ENCODE results near the gene DSCAML1.

DSCAML1 gene

GRCh38 chr11:117717485-117718314 is 79.3 kb downstream of the DSCAML1 start:
- H3K4me1 ChIP-seq (ENCODE audit: control insufficient read depth, insufficient read depth, low read length), result peaks cover 42% of the 10 kb centered on the region
- H3K4me3 ChIP-seq (ENCODE audit: low read depth, low read length), result no peak overlapping the region

GRCh38 chr11:117716521-117717440 is 80.2 kb downstream of the DSCAML1 start:
- no peak overlapping the region for H3K4me3 ChIP-seq (ENCODE audit: low read depth, low read length)
- peaks cover 38% of the 10 kb centered on the region for H3K4me1 ChIP-seq (ENCODE audit: control insufficient read depth, insufficient read depth, low read length)
- H3K9ac ChIP-seq (ENCODE audit: low read length), result no peak overlapping the region
- H3K27me3 ChIP-seq (ENCODE audit: control insufficient read depth, insufficient read depth, low read length), result peaks cover 3% of the 10 kb centered on the region
- H3K9me3 ChIP-seq (ENCODE audit: control insufficient read depth, insufficient read depth, low read depth, low read length), result no peaks in the 10 kb centered on the region
- no peaks in the 10 kb centered on the region for H3K36me3 ChIP-seq (ENCODE audit: control insufficient read depth, insufficient read depth, low read length)
- H3K27ac ChIP-seq (ENCODE audit: low read depth, low read length), result no peak overlapping the region

More at GRCh38 chr11:117717485-117718314, 79.3 kb downstream of the DSCAML1 start:
- Histone ChIP-seq H3K9ac (ENCODE audit: low read length) (no peak overlapping the region), H3K9me3 (ENCODE audit: control insufficient read depth, insufficient read depth, low read depth, low read length) (no peaks in the 10 kb centered on the region), H3K27ac (ENCODE audit: low read depth, low read length) (no peak overlapping the region), H3K36me3 (ENCODE audit: control insufficient read depth, insufficient read depth, low read length) (no peaks in the 10 kb centered on the region), H3K27me3 (ENCODE audit: control insufficient read depth, insufficient read depth, low read length) (peaks cover 3% of the 10 kb centered on the region)

GRCh38 chr11:117715801-117716200 is 81.2 kb downstream of the DSCAML1 start:
- H3K36me3 ChIP-seq (ENCODE audit: control insufficient read depth, insufficient read depth, low read length), result no peaks in the 10 kb centered on the region
- no peak overlapping the region for H3K9ac ChIP-seq (ENCODE audit: low read length)
- H3K27me3 ChIP-seq (ENCODE audit: control insufficient read depth, insufficient read depth, low read length), result peaks cover 4% of the 10 kb centered on the region; the same call in 1 of the 2 replicates
- no peaks in the 10 kb centered on the region for H3K9me3 ChIP-seq (ENCODE audit: control insufficient read depth, insufficient read depth, low read depth, low read length)
- no peak overlapping the region for H3K4me3 ChIP-seq (ENCODE audit: low read depth, low read length)
- H3K27ac ChIP-seq (ENCODE audit: low read depth, low read length), result no peak overlapping the region
- H3K4me1 ChIP-seq (ENCODE audit: control insufficient read depth, insufficient read depth, low read length), result peaks cover 32% of the 10 kb centered on the region

- H3K36me3 ChIP-seq (ENCODE audit: control insufficient read depth, insufficient read depth, low read length), result no peaks in the 10 kb centered on the region
These were observed 83.5 kb downstream of the DSCAML1 start for GRCh38 chr11:117713538-117713991.

GRCh38 chr11:117712530-117712929 is 84.5 kb downstream of the DSCAML1 start:
- H3K27ac ChIP-seq (ENCODE audit: low read depth, low read length), result no peak overlapping the region
- peaks cover 20% of the 10 kb centered on the region; the same call in 1 of the 2 replicates for H3K27me3 ChIP-seq (ENCODE audit: control insufficient read depth, insufficient read depth, low read length)
- H3K36me3 ChIP-seq (ENCODE audit: control insufficient read depth, insufficient read depth, low read length), result no peaks in the 10 kb centered on the region
- H3K9me3 ChIP-seq (ENCODE audit: control insufficient read depth, insufficient read depth, low read depth, low read length), result 0 out of 2 replicates have a peak, but pooled peaks cover 3% of the 10 kb centered on the region
- H3K4me1 ChIP-seq (ENCODE audit: control insufficient read depth, insufficient read depth, low read length), result peaks cover 4% of the 10 kb centered on the region
- H3K4me3 ChIP-seq (ENCODE audit: low read depth, low read length), result no peak overlapping the region
- H3K9ac ChIP-seq (ENCODE audit: low read length), result no peak overlapping the region

More at GRCh38 chr11:117713538-117713991, 83.5 kb downstream of the DSCAML1 start:
- H3K9me3 ChIP-seq (ENCODE audit: control insufficient read depth, insufficient read depth, low read depth, low read length), result 0 out of 2 replicates have a peak, but pooled peaks cover 3% of the 10 kb centered on the region
- no peak overlapping the region for H3K9ac ChIP-seq (ENCODE audit: low read length)
- H3K4me3 ChIP-seq (ENCODE audit: low read depth, low read length), result no peak overlapping the region
- H3K27ac ChIP-seq (ENCODE audit: low read depth, low read length), result no peak overlapping the region
- peaks cover 15% of the 10 kb centered on the region for H3K4me1 ChIP-seq (ENCODE audit: control insufficient read depth, insufficient read depth, low read length)
- H3K27me3 ChIP-seq (ENCODE audit: control insufficient read depth, insufficient read depth, low read length), result peaks cover 10% of the 10 kb centered on the region; the same call in 1 of the 2 replicates

GRCh38 chr11:117711331-117711730 is 85.7 kb downstream of the DSCAML1 start:
- Histone ChIP-seq H3K27me3 (ENCODE audit: control insufficient read depth, insufficient read depth, low read length) (peaks cover 28% of the 10 kb centered on the region; the same call in 1 of the 2 replicates), H3K4me3 (ENCODE audit: low read depth, low read length) (no peak overlapping the region), H3K9me3 (ENCODE audit: control insufficient read depth, insufficient read depth, low read depth, low read length) (0 out of 2 replicates have a peak, but pooled peaks cover 3% of the 10 kb centered on the region), H3K4me1 (ENCODE audit: control insufficient read depth, insufficient read depth, low read length) (no peaks in the 10 kb centered on the region; the same call in 1 of the 2 replicates), H3K27ac (ENCODE audit: low read depth, low read length) (no peak overlapping the region), H3K9ac (ENCODE audit: low read length) (no peak overlapping the region), H3K36me3 (ENCODE audit: control insufficient read depth, insufficient read depth, low read length) (no peaks in the 10 kb centered on the region)

GRCh38 chr11:117710211-117710610 is 86.8 kb downstream of the DSCAML1 start:
- no peak overlapping the region for H3K9ac ChIP-seq (ENCODE audit: low read length)
- peaks cover 30% of the 10 kb centered on the region; the same call in 1 of the 2 replicates for H3K27me3 ChIP-seq (ENCODE audit: control insufficient read depth, insufficient read depth, low read length)
- no peak overlapping the region for H3K27ac ChIP-seq (ENCODE audit: low read depth, low read length)
- H3K9me3 ChIP-seq (ENCODE audit: control insufficient read depth, insufficient read depth, low read depth, low read length), result 0 out of 2 replicates have a peak, but pooled peaks cover 3% of the 10 kb centered on the region
- H3K4me1 ChIP-seq (ENCODE audit: control insufficient read depth, insufficient read depth, low read length), result 0 out of 2 replicates have a peak, but pooled peaks cover 1% of the 10 kb centered on the region
- H3K36me3 ChIP-seq (ENCODE audit: control insufficient read depth, insufficient read depth, low read length), result no peaks in the 10 kb centered on the region
- no peak overlapping the region for H3K4me3 ChIP-seq (ENCODE audit: low read depth, low read length)

GRCh38 chr11:117706322-117706814 is 90.6 kb downstream of the DSCAML1 start:
- Histone ChIP-seq H3K27ac (ENCODE audit: low read depth, low read length) (no peak overlapping the region), H3K4me1 (ENCODE audit: control insufficient read depth, insufficient read depth, low read length) (peaks cover 28% of the 10 kb centered on the region; the same call in 1 of the 2 replicates)

GRCh38 chr11:117705866-117706265 is 91.2 kb downstream of the DSCAML1 start:
- Histone ChIP-seq H3K4me3 (ENCODE audit: low read depth, low read length) (no peak overlapping the region), H3K36me3 (ENCODE audit: control insufficient read depth, insufficient read depth, low read length) (no peaks in the 10 kb centered on the region), H3K9me3 (ENCODE audit: control insufficient read depth, insufficient read depth, low read depth, low read length) (0 out of 2 replicates have a peak, but pooled peaks cover 3% of the 10 kb centered on the region), H3K27ac (ENCODE audit: low read depth, low read length) (no peak overlapping the region), H3K9ac (ENCODE audit: low read length) (no peak overlapping the region), H3K27me3 (ENCODE audit: control insufficient read depth, insufficient read depth, low read length) (peaks cover 25% of the 10 kb centered on the region; the same call in 1 of the 2 replicates), H3K4me1 (ENCODE audit: control insufficient read depth, insufficient read depth, low read length) (peaks cover 28% of the 10 kb centered on the region; the same call in 1 of the 2 replicates)

More at GRCh38 chr11:117706322-117706814, 90.6 kb downstream of the DSCAML1 start:
- H3K9ac ChIP-seq (ENCODE audit: low read length), result no peak overlapping the region
- H3K27me3 ChIP-seq (ENCODE audit: control insufficient read depth, insufficient read depth, low read length), result peaks cover 30% of the 10 kb centered on the region; the same call in 1 of the 2 replicates
- no peaks in the 10 kb centered on the region for H3K36me3 ChIP-seq (ENCODE audit: control insufficient read depth, insufficient read depth, low read length)
- 0 out of 2 replicates have a peak, but pooled peaks cover 3% of the 10 kb centered on the region for H3K9me3 ChIP-seq (ENCODE audit: control insufficient read depth, insufficient read depth, low read depth, low read length)
- H3K4me3 ChIP-seq (ENCODE audit: low read depth, low read length), result no peak overlapping the region

GRCh38 chr11:117704395-117705100 is 92.5 kb downstream of the DSCAML1 start:
- H3K36me3 ChIP-seq (ENCODE audit: control insufficient read depth, insufficient read depth, low read length), result no peaks in the 10 kb centered on the region
- peaks cover 28% of the 10 kb centered on the region; the same call in 1 of the 2 replicates for H3K4me1 ChIP-seq (ENCODE audit: control insufficient read depth, insufficient read depth, low read length)
- H3K4me3 ChIP-seq (ENCODE audit: low read depth, low read length), result no peak overlapping the region
- H3K9me3 ChIP-seq (ENCODE audit: control insufficient read depth, insufficient read depth, low read depth, low read length), result 0 out of 2 replicates have a peak, but pooled peaks cover 3% of the 10 kb centered on the region
- no peak overlapping the region for H3K9ac ChIP-seq (ENCODE audit: low read length)
- no peak overlapping the region for H3K27ac ChIP-seq (ENCODE audit: low read depth, low read length)
- H3K27me3 ChIP-seq (ENCODE audit: control insufficient read depth, insufficient read depth, low read length), result peaks cover 33% of the 10 kb centered on the region; the same call in 1 of the 2 replicates

Data from HUES6 (cell line).